HUDEP-2 (cell line): ENCODE data around the gene SNRPA.
"Not testable (repeated sequence)": the region's sequence is repeated elsewhere in the genome, so short reads cannot be mapped to it uniquely, and the experiment has no call there.

Experiments used
- DNase-seq, 76 experiments: peaks; one replicate each; lab custom pipeline; 2025; ENCODE audit not compliant: unreplicated experiment in 76 of 76; lab: John Stamatoyannopoulos, UW

Gene SNRPA

GRCh38 chr19:40743926-40744325, 7.1 kb upstream of the SNRPA start:
- DNase-seq, result no peak

- peak in 10 of 76 experiments; percentile 8 to 34 (median 18) for DNase-seq
Measured at GRCh38 chr19:40744554-40745401, 6.2 kb upstream of the SNRPA start.

GRCh38 chr19:40745402-40745780, 5.6 kb upstream of the SNRPA start:
- DNase-seq, result no peak

- no peak for DNase-seq
Measured at GRCh38 chr19:40747536-40747935, 3.5 kb upstream of the SNRPA start.

GRCh38 chr19:40750058-40750873, 737 bp upstream of the SNRPA start, which contains the start of gene ACTMAP:
TSS of gene ACTMAP (minus strand) at chr19:40750477. CDS start at chr19:40749803, 674 bp downstream.
- peak; percentile 88 to 100 (median 100) for DNase-seq

GRCh38 chr19:40752257-40752781, 1.3 kb downstream of the SNRPA start:
- peak in 15 of 76 experiments; percentile 8 to 38 (median 18) for DNase-seq

GRCh38 chr19:40754611-40755247, 3.7 kb downstream of the SNRPA start:
- no peak for DNase-seq

GRCh38 chr19:40755248-40755624, 4.2 kb downstream of the SNRPA start:
- no peak for DNase-seq

- DNase-seq, result no peak
Measured at GRCh38 chr19:40755791-40756190, 4.8 kb downstream of the SNRPA start.

GRCh38 chr19:40756502-40757110, 5.6 kb downstream of the SNRPA start:
- no peak for DNase-seq

GRCh38 chr19:40758491-40758890, 7.5 kb downstream of the SNRPA start:
- DNase-seq, result no peak

GRCh38 chr19:40759352-40759751, 8.3 kb downstream of the SNRPA start:
- DNase-seq, result no peak

GRCh38 chr19:40762754-40763470, 11.9 kb downstream of the SNRPA start:
- no peak for DNase-seq

GRCh38 chr19:40763526-40763925, 12.5 kb downstream of the SNRPA start:
- no peak for DNase-seq

- no peak for DNase-seq
Measured at GRCh38 chr19:40763963-40764362, 13.0 kb downstream of the SNRPA start.

GRCh38 chr19:40766385-40766784, 15.4 kb downstream of the SNRPA start:
- not testable (repeated sequence) for DNase-seq

- no peak for DNase-seq
Measured at GRCh38 chr19:40768869-40769268, 17.9 kb downstream of the SNRPA start.

- peak in 9 of 76 experiments; percentile 14 to 29 (median 18) for DNase-seq
Measured at GRCh38 chr19:40771101-40771862, 20.3 kb downstream of the SNRPA start.
